ENCODE measurements around the gene ERRFI1. TPM values are rescaled to one million over a fixed set of nuclear protein-coding genes. Genes with fewer than 3 reads are reported as not detected.
A peak's percentile ranks its signal among the peaks of the same experiment; 100 is the strongest.

ERRFI1 gene
- total and polyA plus RNA-seq, 2 experiments from 2014 or later, result 29.7 to 50.8 TPM

GRCh38 chr1:8042134-8042533 lies 16.0 kb upstream of the ERRFI1 start:
- no peak overlapping the region for H3K4me2 ChIP-seq (ENCODE audit: unreplicated experiment)
- H2AFZ ChIP-seq, result no peak overlapping the region
- H3K36me3 ChIP-seq (ENCODE audit: low read depth), result no peaks in the 10 kb centered on the region
- no peak overlapping the region for H3K4me3 ChIP-seq
- 92 to 96% methylated on average over 3 of the region's 3 CpGs for WGBS, 2 experiments (ENCODE audit: low coverage in 1 of 2, low lambda C conversion rate in 2 of 2, missing lambda C conversion rate in 2 of 2)
- no peak overlapping the region for H3K9ac ChIP-seq
- no peaks in the 10 kb centered on the region for H3K27me3 ChIP-seq (replicated peaks; ENCODE audit: insufficient read depth)
- no peaks in the 10 kb centered on the region for H3K9me3 ChIP-seq (ENCODE audit: low read depth)
- no peaks in the 10 kb centered on the region for H3K9me2 ChIP-seq (ENCODE audit: insufficient read depth)
- in situ Hi-C loops (cut with MboI), result loop anchor here (25.0 kb wide), 1 partner anchor 195 kb away; no protein-coding TSS in a partner anchor
- TF ChIP-seq EZH2 (IDR thresholded peaks at IDR 0.05; ENCODE audit: insufficient read depth, poor library complexity, severe bottlenecking) (no peak), EZH2phosphoT487 (IDR thresholded peaks at IDR 0.05; ENCODE audit: insufficient read depth, low read depth) (no peak)
- no peak for DNase-seq
- no peaks in the 10 kb centered on the region for H4K20me1 ChIP-seq (ENCODE audit: insufficient read depth)
- no peaks in the 10 kb centered on the region for H3K79me2 ChIP-seq (ENCODE audit: insufficient read depth)
- H3K27ac ChIP-seq, result no peak overlapping the region
- H3F3A ChIP-seq (ENCODE audit: insufficient read depth), result peaks cover 34% of the 10 kb centered on the region
- H3K4me1 ChIP-seq (ENCODE audit: insufficient read depth), result peaks cover 27% of the 10 kb centered on the region

GRCh38 chr1:8040586-8040985 lies 14.5 kb upstream of the ERRFI1 start:
- Histone ChIP-seq H3K79me2 (ENCODE audit: insufficient read depth) (no peaks in the 10 kb centered on the region), H3K9ac (no peak overlapping the region), H3K9me2 (ENCODE audit: insufficient read depth) (no peaks in the 10 kb centered on the region), H3K4me1 (ENCODE audit: insufficient read depth) (peaks cover 12% of the 10 kb centered on the region), H3K27me3 (replicated peaks; ENCODE audit: insufficient read depth) (no peaks in the 10 kb centered on the region), H4K20me1 (ENCODE audit: insufficient read depth) (no peaks in the 10 kb centered on the region), H2AFZ (no peak overlapping the region), H3K36me3 (ENCODE audit: low read depth) (no peaks in the 10 kb centered on the region), H3K4me3 (no peak overlapping the region), H3K9me3 (ENCODE audit: low read depth) (no peaks in the 10 kb centered on the region), H3K27ac (peak overlapping the region; percentile 62), H3F3A (ENCODE audit: insufficient read depth) (peaks cover 20% of the 10 kb centered on the region), H3K4me2 (ENCODE audit: unreplicated experiment) (peak overlapping the region; percentile 32)
- in situ Hi-C loops (cut with MboI), result loop anchor here (25.0 kb wide), 1 partner anchor 197 kb away; no protein-coding TSS in a partner anchor
- 56 to 69% methylated on average over 1 of the region's 1 CpG for WGBS, 2 experiments (ENCODE audit: low coverage in 1 of 2, low lambda C conversion rate in 2 of 2, missing lambda C conversion rate in 2 of 2)
- DNase-seq, result peak; percentile 99
- no peak for TF ChIP-seq EZH2 (IDR thresholded peaks at IDR 0.05; ENCODE audit: insufficient read depth, poor library complexity, severe bottlenecking)
- TF ChIP-seq EZH2phosphoT487 (IDR thresholded peaks at IDR 0.05; ENCODE audit: insufficient read depth, low read depth), result no peak

- WGBS, 2 experiments (ENCODE audit: low coverage in 1 of 2, low lambda C conversion rate in 2 of 2, missing lambda C conversion rate in 2 of 2), result 96 to 100% methylated on average over 2 of the region's 2 CpGs
- H3K9me2 ChIP-seq (ENCODE audit: insufficient read depth), result no peaks in the 10 kb centered on the region
- no peak for DNase-seq
- in situ Hi-C loops (cut with MboI), result loop anchor here (25.0 kb wide), 1 partner anchor 198 kb away; no protein-coding TSS in a partner anchor
- H3K79me2 ChIP-seq (ENCODE audit: insufficient read depth), result no peaks in the 10 kb centered on the region
- H3K36me3 ChIP-seq (ENCODE audit: low read depth), result no peaks in the 10 kb centered on the region
- no peak overlapping the region for H2AFZ ChIP-seq
- no peaks in the 10 kb centered on the region for H3K9me3 ChIP-seq (ENCODE audit: low read depth)
- no peak for TF ChIP-seq EZH2 (IDR thresholded peaks at IDR 0.05; ENCODE audit: insufficient read depth, poor library complexity, severe bottlenecking)
- no peak for TF ChIP-seq EZH2phosphoT487 (IDR thresholded peaks at IDR 0.05; ENCODE audit: insufficient read depth, low read depth)
- peaks cover 10% of the 10 kb centered on the region for H3K4me1 ChIP-seq (ENCODE audit: insufficient read depth)
- peaks cover 18% of the 10 kb centered on the region for H3F3A ChIP-seq (ENCODE audit: insufficient read depth)
- no peak overlapping the region for H3K27ac ChIP-seq
- H3K9ac ChIP-seq, result no peak overlapping the region
- no peak overlapping the region for H3K4me2 ChIP-seq (ENCODE audit: unreplicated experiment)
- H3K27me3 ChIP-seq (replicated peaks; ENCODE audit: insufficient read depth), result no peaks in the 10 kb centered on the region
- H4K20me1 ChIP-seq (ENCODE audit: insufficient read depth), result no peaks in the 10 kb centered on the region
- no peak overlapping the region for H3K4me3 ChIP-seq
Observed at GRCh38 chr1:8039071-8039470, 13.0 kb upstream of the ERRFI1 start.

GRCh38 chr1:8035289-8035688 lies 9.2 kb upstream of the ERRFI1 start:
- Histone ChIP-seq H2AFZ (no peak overlapping the region), H4K20me1 (ENCODE audit: insufficient read depth) (no peaks in the 10 kb centered on the region), H3K4me1 (ENCODE audit: insufficient read depth) (peaks cover 3% of the 10 kb centered on the region), H3K9me3 (ENCODE audit: low read depth) (no peaks in the 10 kb centered on the region), H3K27ac (no peak overlapping the region), H3K27me3 (replicated peaks; ENCODE audit: insufficient read depth) (no peaks in the 10 kb centered on the region), H3K9me2 (ENCODE audit: insufficient read depth) (no peaks in the 10 kb centered on the region), H3K4me2 (ENCODE audit: unreplicated experiment) (no peak overlapping the region), H3K79me2 (ENCODE audit: insufficient read depth) (no peaks in the 10 kb centered on the region), H3K36me3 (ENCODE audit: low read depth) (no peaks in the 10 kb centered on the region), H3K4me3 (no peak overlapping the region), H3F3A (ENCODE audit: insufficient read depth) (peaks cover 6% of the 10 kb centered on the region), H3K9ac (no peak overlapping the region)
- no peak for TF ChIP-seq EZH2phosphoT487 (IDR thresholded peaks at IDR 0.05; ENCODE audit: insufficient read depth, low read depth)
- TF ChIP-seq EZH2 (IDR thresholded peaks at IDR 0.05; ENCODE audit: insufficient read depth, poor library complexity, severe bottlenecking), result no peak
- WGBS, 2 experiments (ENCODE audit: low coverage in 1 of 2, low lambda C conversion rate in 2 of 2, missing lambda C conversion rate in 2 of 2), result 94 to 99% methylated on average over 4 of the region's 4 CpGs
- in situ Hi-C loops (cut with MboI), result loop anchor here (25.0 kb wide), 1 partner anchor 202 kb away; no protein-coding TSS in a partner anchor
- no peak for DNase-seq
